Epithelial cell of proximal tubule (primary cell): ENCODE measurements around the gene KLK10. TPM values are rescaled to one million over a fixed set of nuclear protein-coding genes. Genes with fewer than 3 reads are reported as not detected.
"Not testable (repeated sequence)": the region's sequence is repeated elsewhere in the genome, so short reads cannot be mapped to it uniquely, and the experiment has no call there.

Experiments used
- DNase-seq: peaks from one replicate; pipeline ENCODE4 v3.0.0-alpha.2; 2011; ENCODE audit warnings: low read depth
- H3K4me3 ChIP-seq: 2 replicates; pipeline ENCODE4 v1.5.1; 2011; ENCODE audit warnings: low read depth, mild to moderate bottlenecking, low read length
- total RNA-seq: library from RNA; depleted of rRNA; stranded (reverse); fragments of >200 nt; gene quantifications from 2 replicates; pipeline ENCODE4 v1.2.3, GENCODE V29; 2015
- TF ChIP-seq, protein P1 (sequence below): conservative IDR thresholded peaks from 2 replicates; pipeline ENCODE4 v1.5.1; 2012; ENCODE audit warnings: low read depth, mild to moderate bottlenecking, low read length

KLK10 gene
- total RNA-seq, 1 donor from 2014 or later: 2.8 TPM

DNA sequence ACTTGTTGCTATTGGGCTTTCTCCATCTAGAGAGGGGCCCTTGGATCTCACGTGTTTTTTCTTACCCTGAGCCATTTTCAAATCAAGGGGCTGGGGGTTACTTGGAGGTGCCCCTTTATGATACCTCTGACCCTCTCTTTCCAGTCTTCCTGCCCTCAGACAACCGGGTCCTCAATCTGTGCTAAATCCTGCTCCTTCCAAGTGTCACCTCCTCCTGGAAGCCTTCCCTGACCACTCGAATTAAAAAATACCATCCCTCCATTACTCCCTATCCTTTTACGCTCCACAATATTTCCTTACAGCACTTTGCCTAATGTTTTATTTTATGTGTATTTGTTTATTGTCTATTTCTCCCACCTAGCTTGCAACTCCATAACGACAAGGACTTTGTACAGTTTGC, 21.4 kb downstream of the KLK10 start:
- no peak overlapping the region for H3K4me3 ChIP-seq
- DNase-seq: no peak
- TF ChIP-seq, protein P1, sequence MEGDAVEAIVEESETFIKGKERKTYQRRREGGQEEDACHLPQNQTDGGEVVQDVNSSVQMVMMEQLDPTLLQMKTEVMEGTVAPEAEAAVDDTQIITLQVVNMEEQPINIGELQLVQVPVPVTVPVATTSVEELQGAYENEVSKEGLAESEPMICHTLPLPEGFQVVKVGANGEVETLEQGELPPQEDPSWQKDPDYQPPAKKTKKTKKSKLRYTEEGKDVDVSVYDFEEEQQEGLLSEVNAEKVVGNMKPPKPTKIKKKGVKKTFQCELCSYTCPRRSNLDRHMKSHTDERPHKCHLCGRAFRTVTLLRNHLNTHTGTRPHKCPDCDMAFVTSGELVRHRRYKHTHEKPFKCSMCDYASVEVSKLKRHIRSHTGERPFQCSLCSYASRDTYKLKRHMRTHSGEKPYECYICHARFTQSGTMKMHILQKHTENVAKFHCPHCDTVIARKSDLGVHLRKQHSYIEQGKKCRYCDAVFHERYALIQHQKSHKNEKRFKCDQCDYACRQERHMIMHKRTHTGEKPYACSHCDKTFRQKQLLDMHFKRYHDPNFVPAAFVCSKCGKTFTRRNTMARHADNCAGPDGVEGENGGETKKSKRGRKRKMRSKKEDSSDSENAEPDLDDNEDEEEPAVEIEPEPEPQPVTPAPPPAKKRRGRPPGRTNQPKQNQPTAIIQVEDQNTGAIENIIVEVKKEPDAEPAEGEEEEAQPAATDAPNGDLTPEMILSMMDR: no peak

DNA sequence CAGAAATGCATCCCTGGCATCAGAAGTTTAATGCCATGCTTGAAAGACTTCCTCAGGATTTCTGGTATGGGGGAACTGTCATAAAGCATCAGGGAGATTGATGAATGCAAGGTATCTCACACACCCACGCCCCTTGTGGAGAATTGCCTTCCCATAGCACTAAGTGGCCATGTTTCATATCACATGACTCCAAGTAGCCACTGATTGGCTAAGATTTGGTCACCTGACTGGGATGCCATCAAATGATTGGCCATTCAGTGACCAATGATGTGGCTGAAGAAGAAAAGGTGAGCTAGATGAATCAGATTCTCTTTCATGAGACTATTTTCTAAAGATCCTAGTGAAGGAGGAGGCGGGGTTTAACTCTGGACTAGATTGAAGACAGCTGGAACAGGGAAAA, 25.4 kb downstream of the KLK10 start:
- no peak overlapping the region for H3K4me3 ChIP-seq
- TF ChIP-seq, protein P1: no peak
- DNase-seq: no peak

GRCh38 chr19:50992666-50993035, 26.9 kb downstream of the KLK10 start:
- DNase-seq: no peak
- no peak overlapping the region for H3K4me3 ChIP-seq
- TF ChIP-seq, protein P1: no peak

- not testable (repeated sequence) for DNase-seq
These were observed 35.1 kb downstream of the KLK10 start for GRCh38 chr19:50984416-50984815.

DNA sequence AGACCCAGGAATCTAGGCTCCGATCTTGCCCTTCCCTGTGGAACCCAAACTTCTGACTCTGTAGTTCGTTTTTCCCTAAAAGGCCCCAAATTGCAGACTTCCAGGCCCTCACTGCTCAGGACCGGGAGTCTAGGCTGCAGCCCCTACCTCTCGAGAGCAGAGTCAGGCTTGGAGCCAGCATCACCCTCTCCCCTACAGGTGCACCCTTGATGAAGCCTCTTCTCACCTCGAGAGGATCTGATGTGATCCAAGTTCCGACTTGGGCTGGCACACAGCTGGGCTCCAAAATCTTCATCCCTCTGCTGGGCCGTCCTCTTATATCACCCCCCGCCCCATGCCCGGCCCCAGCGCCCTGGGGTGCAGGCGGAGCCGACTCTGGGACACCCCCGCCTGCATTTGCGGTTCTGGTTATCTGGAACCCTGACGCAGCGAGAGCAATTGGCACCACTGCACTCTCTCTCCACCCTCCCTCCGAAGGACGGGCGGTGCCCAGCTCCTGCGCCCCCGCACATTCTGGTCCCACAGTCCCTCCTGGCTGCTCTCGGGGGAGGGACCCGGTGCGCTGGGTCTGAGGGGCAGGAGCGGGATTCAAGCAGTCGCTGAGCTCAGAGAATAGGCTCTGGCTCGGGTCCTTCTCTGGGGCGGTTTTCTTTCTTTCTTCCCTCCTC, 35.8 kb downstream of the KLK10 start, which contains the start of gene KLK7:
Gene KLK7 (minus strand): TSS at position 293 of the 668 bp plus-strand sequence. CDS start 1,518 bp downstream, outside the sequence.
- no peak within 1 kb of the TSS for H3K4me3 ChIP-seq
- DNase-seq: no peak
- TF ChIP-seq, protein P1: no peak

More at GRCh38 chr19:50984416-50984815, 35.1 kb downstream of the KLK10 start:
- H3K4me3 ChIP-seq: not testable (repeated sequence)

- no peak for DNase-seq
- H3K4me3 ChIP-seq: no peak overlapping the region
- TF ChIP-seq, protein P1: no peak
These were observed 37.3 kb downstream of the KLK10 start for GRCh38 chr19:50982186-50982585.

- TF ChIP-seq, protein P1: no peak
- no peak for DNase-seq
- H3K4me3 ChIP-seq: no peak overlapping the region
These were observed 37.8 kb downstream of the KLK10 start for GRCh38 chr19:50981587-50982146.
